ENCODE measurements around the gene DUSP3. TPM values are rescaled to one million over a fixed set of nuclear protein-coding genes. Genes with fewer than 3 reads are reported as not detected.

DUSP3 gene
- total RNA-seq, 1 donor: 37.5 TPM

GRCh38 chr17:43745541-43745940 is 33.2 kb downstream of the DUSP3 start:
- TF ChIP-seq CTCF (IDR thresholded peaks at IDR 0.05; ENCODE audit: insufficient read depth, low read length): no peak
- no peak for DNase-seq (ENCODE audit: low read depth)
- H3K4me3 ChIP-seq (ENCODE audit: low read depth, low read length): no peak overlapping the region

DNA sequence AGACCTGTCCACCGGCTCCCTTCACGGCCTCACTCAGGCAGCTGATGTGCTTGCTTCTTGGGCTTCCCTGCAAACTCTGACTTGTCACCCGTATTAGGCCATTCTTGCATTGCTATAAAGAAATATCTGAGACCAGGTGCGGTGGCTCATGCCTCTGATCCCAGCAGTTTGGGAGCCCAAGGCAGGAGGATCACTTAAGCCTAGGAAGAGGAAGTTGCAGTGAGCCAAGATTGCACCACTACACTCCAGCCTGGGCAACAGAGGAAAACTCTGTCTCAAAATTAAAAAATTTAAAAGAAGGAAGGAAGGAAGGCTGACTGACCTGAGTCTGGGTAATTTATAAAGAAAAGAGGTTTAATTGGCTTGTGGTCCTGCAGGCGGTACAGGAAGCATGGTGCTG is 37.1 kb downstream of the DUSP3 start:
- TF ChIP-seq CTCF (IDR thresholded peaks at IDR 0.05; ENCODE audit: insufficient read depth, low read length): no peak
- H3K4me3 ChIP-seq (ENCODE audit: low read depth, low read length): no peak overlapping the region

GRCh38 chr17:43740541-43740940 is 38.2 kb downstream of the DUSP3 start:
- DNase-seq (ENCODE audit: low read depth): peak; percentile 85
- H3K4me3 ChIP-seq (ENCODE audit: low read depth, low read length): no peak overlapping the region
- TF ChIP-seq CTCF (IDR thresholded peaks at IDR 0.05; ENCODE audit: insufficient read depth, low read length): no peak

More for the DNA sequence above, 37.1 kb downstream of the DUSP3 start:
- no peak for DNase-seq (ENCODE audit: low read depth)

DNA sequence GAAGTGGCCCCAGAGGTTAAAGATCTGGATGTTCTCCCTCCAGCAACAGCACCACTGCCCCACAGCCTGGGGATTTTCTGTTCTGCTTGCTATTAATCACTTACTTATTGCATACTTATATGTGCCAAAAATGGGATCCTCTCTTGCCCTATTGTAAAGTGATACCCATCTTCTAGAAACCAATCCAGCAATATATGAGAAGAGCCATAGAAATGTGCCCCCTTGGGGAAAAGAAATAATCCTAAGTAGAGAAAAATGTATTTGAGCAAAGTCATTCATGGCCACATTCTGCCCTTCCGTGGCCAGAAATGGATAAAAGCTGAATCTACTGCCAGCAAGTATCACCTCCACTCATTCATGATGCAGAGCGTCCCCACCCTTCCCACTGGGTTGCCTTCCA is 41.1 kb downstream of the DUSP3 start:
- no peak overlapping the region for H3K4me3 ChIP-seq (ENCODE audit: low read depth, low read length)
- TF ChIP-seq CTCF (IDR thresholded peaks at IDR 0.05; ENCODE audit: insufficient read depth, low read length): no peak
- peak; percentile 45 for DNase-seq (ENCODE audit: low read depth)

DNA sequence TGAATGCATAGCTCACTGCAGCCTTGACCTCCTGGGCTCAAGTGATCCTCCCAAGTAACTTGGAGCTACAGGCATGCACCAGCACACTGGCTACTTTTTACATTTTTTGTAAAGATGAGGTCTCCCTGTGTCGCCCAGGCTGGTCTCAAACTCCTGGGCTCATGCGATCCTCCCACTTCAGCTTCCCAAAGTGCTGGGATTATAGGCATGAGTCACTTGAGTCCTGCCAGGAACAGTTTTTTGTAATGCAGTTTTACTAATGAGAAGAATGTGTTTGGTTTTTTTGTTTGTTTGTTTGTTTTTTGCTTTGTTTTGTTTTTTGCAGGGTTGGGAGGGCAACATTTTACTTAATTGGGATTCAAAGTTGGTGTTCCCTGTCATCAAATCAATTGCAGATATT is 42.4 kb downstream of the DUSP3 start:
- TF ChIP-seq CTCF (IDR thresholded peaks at IDR 0.05; ENCODE audit: insufficient read depth, low read length): no peak
- no peak for DNase-seq (ENCODE audit: low read depth)
- no peak overlapping the region for H3K4me3 ChIP-seq (ENCODE audit: low read depth, low read length)

GRCh38 chr17:43734376-43734775 is 44.4 kb downstream of the DUSP3 start:
- no peak for TF ChIP-seq CTCF (IDR thresholded peaks at IDR 0.05; ENCODE audit: insufficient read depth, low read length)
- DNase-seq (ENCODE audit: low read depth): peak; percentile 96
- no peak overlapping the region for H3K4me3 ChIP-seq (ENCODE audit: low read depth, low read length)

DNA sequence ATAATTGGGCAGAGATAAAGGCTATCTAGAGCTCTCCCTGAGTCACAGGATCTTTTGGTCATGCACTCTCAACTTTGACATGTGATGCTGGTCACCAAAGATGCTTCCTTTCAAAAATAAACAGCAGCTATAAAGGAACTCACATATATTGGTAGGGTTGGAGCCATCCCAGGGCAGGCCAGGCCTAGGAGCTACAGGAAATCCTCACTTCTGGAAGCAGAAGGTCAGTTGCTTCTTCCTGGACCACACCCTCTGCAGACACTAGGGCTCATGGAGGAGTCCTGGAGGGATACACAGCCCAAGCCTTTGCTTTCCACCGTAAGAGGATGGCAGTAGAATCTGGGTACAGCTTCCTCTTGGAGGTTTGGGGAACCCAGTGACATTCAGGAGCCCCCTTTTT is 44.8 kb downstream of the DUSP3 start:
- DNase-seq (ENCODE audit: low read depth): no peak
- no peak for TF ChIP-seq CTCF (IDR thresholded peaks at IDR 0.05; ENCODE audit: insufficient read depth, low read length)
- H3K4me3 ChIP-seq (ENCODE audit: low read depth, low read length): no peak overlapping the region
